Stimulated activated CD4-positive, alpha-beta T cell treated with anti-CD3 and anti-CD28 coated beads, Interleukin-2, amount 100 ng/mL, for 48 hours (primary cell): ENCODE results near the gene RPS27A.
"Not testable (repeated sequence)": the region's sequence is repeated elsewhere in the genome, so short reads cannot be mapped to it uniquely, and the experiment has no call there.

Experiments
- DNase-seq, 2 donors: peaks; one replicate each; pipeline ENCODE4 v3.0.0-alpha.2; 2020

The RPS27A gene

GRCh38 chr2:55232084-55232862 lies at the start of gene RPS27A, which contains the start of gene CLHC1:
TSS of gene RPS27A (plus strand) at chr2:55232688. CDS start at chr2:55232825, 137 bp downstream.
TSS of gene CLHC1 (minus strand) at chr2:55232293. CDS start at chr2:55222411, 9,882 bp downstream.
- DNase-seq = peak; percentile 94 to 97

GRCh38 chr2:55186837-55187236 lies 45.7 kb upstream of the RPS27A start:
- not testable (repeated sequence) for DNase-seq

GRCh38 chr2:55191888-55192287 lies 40.6 kb upstream of the RPS27A start:
- DNase-seq = not testable (repeated sequence)

DNA sequence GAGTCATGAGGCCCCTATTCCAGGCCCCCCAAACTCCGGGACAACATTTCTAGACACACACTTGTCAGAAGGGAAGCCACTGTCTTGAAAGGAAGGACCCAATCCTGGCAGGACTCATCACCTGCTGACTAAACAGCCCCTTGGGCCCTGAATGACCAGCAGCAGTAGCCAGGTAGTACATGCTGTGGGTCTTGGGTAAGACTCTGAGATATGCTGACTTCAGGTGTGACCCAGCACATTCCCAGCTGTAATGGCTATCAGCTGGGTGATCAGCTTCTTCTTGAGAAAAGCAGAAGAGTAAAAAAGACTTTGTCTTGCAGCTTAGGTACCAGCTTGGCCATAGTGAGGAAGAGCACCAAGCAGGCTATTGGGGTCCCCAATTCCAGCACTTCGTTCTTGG lies 36.0 kb upstream of the RPS27A start:
- DNase-seq = no peak

- no peak for DNase-seq
Observed at GRCh38 chr2:55200416-55200815, 32.1 kb upstream of the RPS27A start.

GRCh38 chr2:55204536-55204935 lies 28.0 kb upstream of the RPS27A start:
- no peak for DNase-seq

DNA sequence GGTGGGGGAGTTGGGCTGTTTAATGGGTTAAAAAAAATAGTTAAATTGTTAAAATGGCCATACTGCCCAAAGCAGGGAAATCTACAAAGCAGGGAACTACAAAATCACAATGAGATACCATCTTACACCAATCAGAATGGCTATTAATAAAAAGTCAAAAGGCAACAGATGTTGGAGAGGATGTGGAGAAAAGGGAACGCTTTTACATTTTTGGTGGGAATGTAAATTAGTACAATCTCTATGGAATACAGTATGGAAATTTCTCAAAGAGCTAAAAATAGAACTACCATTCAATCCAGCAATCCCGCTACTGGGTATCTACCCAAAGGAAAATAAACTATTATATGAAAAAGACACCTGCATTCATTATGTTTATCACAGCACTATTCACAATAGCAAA lies 27.5 kb upstream of the RPS27A start:
- no peak for DNase-seq

DNA sequence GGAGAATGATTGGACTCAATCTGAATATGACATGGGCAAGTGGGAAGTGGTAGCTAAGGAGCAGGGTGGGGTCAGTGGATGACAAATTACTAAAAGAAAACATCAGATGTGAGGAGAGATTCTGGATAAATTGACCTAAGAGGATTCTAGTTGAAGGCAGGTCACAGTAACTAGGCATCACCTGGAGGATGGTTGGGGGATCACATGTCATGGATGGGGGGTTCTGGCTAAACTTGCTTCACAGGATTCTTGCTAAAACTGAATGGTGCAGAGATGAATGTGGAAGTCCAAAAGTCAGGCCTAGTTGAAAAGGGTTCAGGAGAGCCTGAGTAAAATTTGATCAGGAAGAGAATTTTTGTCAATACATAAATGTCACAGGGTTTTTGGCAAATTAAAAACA lies 18.7 kb upstream of the RPS27A start:
- DNase-seq = no peak

DNA sequence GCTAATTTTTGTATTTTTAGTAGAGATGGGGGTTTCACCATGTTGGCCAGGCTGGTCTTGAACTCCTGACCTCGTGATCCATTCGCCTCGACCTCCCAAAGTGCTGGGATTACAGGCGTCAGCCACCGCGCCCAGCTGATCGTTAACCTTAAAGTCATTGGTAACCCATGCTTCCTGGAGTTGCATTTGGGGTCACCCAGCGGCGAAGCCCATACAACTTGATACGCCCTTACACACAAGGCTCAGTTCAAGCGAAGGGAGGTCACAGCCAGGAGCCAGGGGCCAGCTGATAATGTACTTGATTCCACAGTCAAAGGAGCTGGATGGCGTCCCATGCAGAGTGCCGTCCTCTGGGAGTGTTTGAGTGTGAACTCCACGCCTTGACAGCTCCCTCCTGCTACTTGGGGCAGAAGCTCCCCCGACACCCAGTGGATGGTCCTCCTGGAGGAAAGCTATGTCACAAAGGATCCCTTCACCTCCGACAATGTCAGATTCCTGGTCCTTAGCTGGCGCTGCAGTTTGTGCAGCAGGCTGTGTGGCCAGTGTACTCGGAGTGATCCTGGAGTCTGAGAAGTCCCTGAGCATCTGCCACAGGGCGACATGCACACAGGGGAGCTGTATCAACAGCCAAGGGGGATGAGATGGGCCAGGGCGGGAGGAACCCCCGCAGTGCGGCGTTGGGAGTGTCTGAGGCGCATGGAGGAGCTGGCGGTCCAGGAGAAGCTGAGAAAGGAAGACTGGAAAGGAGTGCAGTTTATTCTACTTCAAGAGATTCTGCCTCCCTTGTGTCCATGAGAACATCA lies 8.3 kb upstream of the RPS27A start:
- no peak for DNase-seq

- DNase-seq = no peak
Observed at GRCh38 chr2:55224761-55225261, 7.7 kb upstream of the RPS27A start.

DNA sequence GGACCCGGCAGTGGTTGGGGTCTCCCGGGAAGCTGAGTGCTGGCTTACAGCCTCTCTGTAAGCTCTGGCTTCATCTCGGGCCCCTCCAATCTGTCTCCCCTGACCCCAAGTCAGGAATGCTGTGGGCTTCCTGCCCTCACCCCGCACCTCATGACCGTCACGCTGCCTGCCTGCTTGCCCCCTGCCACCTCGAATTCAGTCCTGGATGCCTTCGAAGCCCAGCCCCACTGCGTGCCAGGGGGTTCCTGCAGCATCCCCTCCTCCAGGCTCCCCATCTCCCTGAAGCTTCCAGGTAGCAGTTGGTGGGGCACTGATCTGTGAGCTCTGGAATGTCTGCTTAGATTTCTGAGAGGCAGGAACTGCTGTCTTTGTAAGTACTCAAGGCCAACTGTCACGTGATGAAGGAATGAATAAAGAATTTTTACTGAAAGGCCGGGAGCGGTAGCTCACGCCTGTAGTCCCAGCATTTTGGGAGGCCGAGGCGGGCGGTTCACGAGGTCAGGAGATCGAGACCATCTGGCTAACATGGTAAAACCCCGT lies 6.9 kb upstream of the RPS27A start:
- DNase-seq = no peak

GRCh38 chr2:55227437-55228225 lies 4.9 kb upstream of the RPS27A start:
- not testable (repeated sequence) for DNase-seq

GRCh38 chr2:55228226-55228563 lies 4.3 kb upstream of the RPS27A start:
- no peak for DNase-seq

DNA sequence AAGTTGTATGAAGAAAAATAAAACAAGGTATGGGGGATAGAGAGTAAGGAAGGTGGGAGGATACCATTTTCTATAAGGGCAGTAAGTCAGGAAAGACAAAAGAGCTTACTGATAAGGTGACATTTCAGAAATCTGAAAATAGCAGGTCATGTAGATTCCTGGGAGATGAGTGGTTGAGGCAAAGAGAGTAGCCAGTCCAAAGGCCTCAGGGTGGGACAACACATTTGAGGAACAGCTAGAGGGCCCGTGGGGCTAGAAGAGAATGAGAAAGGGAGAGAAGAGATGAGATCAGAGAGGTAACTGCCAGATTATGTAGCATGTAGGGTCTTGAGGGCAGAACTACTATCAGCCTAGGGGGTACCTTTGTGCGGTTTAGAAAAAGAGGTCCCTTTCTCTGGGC lies 3.3 kb upstream of the RPS27A start:
- no peak for DNase-seq

GRCh38 chr2:55230551-55230950 lies 1.9 kb upstream of the RPS27A start:
- no peak for DNase-seq

GRCh38 chr2:55231546-55232083 lies 873 bp upstream of the RPS27A start:
- DNase-seq = no peak

GRCh38 chr2:55232863-55233657 lies 572 bp downstream of the RPS27A start:
- DNase-seq = peak; percentile 21 to 40

DNA sequence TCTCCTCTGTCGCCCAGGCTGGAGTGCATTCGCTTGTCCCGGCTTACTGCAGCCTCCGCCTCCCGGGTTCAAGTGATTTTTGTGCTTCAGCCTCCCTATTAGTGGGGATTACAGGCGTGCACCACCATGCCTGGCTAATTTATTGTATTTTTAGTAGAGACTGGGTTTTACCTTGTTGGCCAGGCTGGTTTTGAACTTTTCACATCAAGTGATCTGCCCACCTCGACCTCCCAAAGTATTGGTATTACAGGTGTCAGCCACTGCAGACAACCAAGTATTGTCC lies 1.1 kb downstream of the RPS27A start:
- DNase-seq = no peak

GRCh38 chr2:55235724-55236538 lies 3.4 kb downstream of the RPS27A start:
- no peak for DNase-seq

DNA sequence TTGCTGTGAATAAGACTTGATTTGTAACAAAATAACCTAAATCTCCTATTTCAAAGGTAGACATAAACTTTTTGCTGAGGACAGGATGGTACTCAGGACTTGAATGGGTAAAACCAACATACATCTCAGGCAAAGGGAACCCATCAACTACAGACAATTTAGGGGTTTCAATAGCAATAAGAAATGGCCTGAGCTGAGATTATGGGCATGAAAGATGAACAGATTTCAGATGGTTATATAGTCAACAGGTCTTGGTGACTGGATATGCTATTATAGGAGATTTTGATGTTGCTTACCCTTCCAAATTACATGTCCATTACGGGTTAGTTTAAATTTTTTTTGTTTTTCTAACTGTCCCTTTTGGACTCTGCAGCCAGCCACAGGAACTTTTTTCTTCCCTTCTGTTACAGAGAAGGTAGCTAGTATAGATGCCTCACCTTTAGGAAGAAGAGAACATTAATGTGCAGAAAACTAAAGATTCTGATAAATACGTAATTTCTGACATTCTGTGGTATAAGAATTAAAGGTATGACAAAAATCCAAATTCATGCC lies 4.6 kb downstream of the RPS27A start:
- DNase-seq = no peak
